Stimulated activated CD4-positive, alpha-beta T cell treated with anti-CD3 and anti-CD28 coated beads, TNF-alpha, amount 100 ng/mL, for 1 hour (primary cell): ENCODE results near the gene TFAP2A.

ENCODE experiments used
- DNase-seq, 3 donors: peaks; one replicate each; pipeline ENCODE4 v3.0.0-alpha.2; 2020; ENCODE audit warnings: low read depth in 3 of 3, low spot score in 1 of 3

Gene TFAP2A

DNA sequence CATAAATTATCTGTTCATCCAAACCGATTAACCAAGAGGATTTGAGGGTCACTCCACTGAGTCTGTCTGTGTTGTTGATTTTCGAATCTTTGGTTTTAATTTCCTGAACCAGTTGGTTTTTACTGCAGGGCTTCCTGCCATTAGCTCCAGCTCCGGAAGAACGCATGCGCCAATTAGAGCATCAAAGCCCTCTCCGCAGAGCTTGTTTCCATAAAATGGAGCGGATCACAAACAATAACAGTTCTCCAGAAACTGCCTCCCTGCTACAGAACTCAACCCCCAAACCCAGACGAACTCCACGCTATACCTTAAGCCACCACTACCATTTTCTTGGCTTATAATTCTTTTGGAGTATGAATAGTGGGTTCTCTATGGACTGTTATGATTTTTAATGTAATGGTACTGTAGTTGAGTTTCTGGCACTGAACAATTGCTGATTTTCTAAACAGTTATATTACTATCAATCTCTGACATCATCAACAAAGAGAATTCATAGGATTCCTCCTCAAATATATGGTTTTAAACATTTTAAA, 13.8 kb downstream of the TFAP2A start:
- no peak for DNase-seq

DNA sequence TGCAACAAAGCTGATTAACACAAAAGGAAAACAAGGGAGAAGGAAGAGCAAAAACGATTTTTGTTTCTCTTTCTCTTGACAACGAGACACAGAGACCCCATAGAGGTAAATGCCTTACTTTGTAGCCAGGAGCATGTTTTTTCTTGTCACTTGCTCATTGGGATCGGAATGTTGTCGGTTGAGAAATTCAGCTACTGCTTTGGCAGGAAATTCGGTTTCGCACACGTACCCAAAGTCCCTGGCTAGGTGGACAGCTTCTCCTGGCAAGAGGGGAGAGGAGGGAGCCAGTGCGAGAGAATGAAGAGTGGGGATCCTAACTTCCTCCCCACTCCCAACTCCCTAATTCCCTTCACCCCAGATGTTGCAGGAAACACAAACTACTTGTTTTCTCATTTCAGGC, 14.5 kb downstream of the TFAP2A start:
- no peak for DNase-seq

DNA sequence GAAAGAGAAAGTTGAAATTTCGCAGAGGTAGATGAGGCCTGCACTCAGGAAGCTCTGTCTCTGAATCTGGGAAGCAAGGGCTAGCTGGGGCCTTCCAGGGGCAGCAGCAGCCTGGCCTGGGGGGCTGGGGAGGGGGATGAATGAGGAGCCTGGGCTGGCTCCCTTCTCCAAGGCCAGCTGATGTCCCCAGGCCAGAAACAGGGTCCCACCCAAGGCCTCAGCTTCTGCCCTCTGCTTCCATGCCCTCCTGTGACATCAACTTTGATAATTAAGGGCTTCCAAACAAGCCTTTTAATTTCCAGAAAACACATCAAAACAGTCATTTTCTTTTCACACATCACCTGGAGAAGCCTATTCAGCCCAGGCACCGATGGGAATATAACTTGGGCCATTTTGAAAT, 15.4 kb downstream of the TFAP2A start:
- DNase-seq: no peak

DNA sequence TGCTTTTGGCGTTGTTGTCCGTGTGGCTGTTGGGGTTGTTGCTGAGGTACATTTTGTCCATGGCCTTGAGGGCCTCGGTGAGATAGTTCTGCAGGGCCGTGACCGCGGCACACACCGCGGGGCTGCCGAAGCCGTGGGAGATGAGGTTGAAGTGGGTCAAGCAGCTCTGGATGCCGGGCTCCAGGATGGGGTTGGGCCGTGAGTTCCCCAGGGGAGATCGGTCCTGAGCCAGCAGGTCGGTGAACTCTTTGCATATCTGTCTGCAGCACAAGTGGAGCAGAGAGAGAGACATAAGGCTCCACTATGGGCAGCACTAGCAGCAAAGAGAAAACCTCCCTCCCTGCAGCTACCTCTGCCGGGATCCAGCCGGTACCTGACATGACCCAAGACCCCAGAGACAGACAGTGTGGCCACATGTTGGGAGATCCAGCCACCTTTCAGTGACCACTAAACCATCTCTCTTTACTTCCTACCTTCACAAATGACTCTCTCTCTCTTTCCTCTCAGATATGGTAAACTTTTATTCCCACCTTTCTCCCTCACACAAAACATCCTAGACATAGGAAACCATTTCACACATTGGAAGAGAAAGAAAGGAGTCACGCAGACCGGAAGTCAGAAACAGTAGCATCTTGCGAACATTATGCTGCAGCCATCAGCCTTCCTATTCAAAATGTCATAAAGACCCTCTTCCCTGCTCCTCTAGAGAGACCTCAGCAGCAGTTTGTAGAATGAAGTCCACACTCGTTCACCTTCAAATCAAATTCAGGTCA, 16.2 kb downstream of the TFAP2A start:
- DNase-seq: no peak

DNA sequence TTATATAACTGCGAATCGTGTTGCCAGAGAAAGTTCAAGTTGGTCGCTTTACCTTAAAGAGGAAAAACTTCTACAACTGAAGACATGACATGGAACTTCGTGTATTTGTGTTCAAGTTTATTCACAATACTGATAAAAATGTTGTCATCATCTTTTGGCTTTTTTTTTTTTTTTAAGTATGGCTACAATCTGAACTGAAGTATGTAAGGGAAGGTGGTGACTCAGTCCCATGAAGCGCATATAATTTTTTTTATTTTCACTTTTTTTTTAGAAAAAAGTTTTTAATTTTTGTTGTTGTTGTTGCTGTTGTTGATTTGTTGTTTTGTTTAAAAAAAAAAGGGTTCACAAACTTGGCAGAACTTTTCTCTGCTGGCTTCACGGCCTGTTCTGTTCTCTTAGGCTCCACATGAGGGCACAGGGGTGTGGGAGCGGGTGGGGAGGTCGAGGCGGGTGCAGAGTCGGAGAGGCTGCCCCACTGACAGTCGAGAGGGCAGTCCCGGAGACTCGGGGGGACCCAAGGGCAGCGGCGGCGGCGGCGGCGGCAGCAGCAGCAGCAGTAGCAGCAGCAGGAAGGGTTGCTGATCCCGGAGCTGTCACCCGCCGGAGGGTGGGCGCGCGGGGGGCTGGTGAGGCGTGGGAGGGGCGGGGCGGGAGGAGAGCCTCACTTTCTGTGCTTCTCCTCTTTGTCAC, 17.0 kb downstream of the TFAP2A start:
- DNase-seq: no peak

DNA sequence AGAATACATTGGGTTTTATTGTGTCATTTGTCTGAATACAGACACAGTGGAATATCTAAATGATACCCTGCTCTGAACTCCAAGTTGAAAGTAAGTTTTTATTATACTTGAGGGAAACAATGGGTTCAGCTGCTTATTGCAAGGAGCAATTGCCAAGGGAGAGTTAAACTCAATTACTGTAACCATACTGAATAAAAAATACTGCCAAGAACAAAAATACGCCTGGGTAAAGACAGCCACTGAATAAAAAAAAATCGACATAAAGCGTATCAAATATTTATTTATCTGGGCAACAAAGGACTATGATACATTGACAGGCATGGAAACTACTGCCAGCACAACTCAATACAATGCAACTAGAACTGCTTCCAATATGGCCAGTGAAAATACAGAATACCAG, 18.1 kb downstream of the TFAP2A start:
- no peak for DNase-seq

DNA sequence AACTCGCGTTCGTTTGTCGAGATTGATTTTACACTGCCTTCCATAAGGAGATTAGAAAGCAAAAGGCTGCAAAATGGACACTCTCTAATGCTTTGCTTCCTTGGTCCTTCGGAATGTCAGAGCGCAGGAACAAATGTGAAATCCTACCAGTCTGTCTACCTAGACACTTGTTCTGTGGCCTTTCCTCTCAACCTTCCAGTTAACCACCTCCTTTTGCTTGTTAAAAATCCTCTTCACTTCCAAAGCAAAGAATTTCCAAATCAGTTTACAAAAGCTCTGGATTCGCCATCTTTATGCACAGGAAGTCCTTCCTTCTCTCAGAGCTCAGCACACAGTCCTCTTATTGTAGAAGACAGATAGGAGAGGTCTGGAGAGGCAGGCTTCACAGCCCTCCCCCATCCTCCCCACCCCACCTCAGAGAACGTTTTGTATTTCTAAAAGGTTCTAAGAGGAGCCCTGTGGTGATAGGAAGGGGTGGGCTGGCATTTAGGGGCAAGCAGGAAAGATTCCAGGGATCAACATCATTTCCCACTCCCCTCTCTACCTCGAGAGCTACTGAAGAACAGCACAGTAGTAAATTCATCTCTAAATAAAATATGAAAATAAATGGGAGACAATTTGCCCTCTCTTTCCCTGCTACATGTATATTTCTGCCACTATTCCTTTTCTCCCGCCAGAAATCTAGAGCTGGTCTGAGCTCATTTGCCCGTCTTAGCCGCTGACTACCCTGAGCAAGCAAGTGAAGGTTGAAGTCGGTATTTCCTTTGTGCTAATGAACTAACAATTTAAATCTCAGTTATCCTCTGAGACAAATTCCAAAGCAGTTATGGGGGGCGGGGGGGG, 18.9 kb downstream of the TFAP2A start:
- no peak for DNase-seq

DNA sequence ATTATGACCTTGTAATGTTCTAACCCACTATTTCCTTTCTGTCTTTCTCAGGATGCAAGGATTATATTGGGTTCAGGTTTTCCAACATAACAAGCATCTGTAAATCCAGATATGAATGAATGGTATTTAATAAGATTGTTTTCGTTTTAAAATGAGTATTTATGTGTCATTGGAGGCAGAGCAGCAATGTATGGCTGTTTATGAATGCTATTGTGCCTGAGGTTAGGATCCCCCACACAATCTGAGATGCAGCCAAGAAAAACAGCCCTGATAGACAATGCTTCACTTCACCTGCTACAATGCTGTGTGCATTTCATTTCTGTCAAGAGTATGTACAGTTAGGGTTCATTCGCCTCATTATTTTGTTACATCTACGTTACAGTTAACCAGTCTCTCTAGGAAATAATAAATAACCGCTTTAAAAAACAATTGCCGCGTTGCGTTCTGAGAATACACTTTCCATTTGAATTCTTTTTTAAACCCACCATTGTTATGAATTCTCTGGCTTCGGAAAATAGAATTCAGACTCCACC, 19.6 kb downstream of the TFAP2A start:
- no peak for DNase-seq

DNA sequence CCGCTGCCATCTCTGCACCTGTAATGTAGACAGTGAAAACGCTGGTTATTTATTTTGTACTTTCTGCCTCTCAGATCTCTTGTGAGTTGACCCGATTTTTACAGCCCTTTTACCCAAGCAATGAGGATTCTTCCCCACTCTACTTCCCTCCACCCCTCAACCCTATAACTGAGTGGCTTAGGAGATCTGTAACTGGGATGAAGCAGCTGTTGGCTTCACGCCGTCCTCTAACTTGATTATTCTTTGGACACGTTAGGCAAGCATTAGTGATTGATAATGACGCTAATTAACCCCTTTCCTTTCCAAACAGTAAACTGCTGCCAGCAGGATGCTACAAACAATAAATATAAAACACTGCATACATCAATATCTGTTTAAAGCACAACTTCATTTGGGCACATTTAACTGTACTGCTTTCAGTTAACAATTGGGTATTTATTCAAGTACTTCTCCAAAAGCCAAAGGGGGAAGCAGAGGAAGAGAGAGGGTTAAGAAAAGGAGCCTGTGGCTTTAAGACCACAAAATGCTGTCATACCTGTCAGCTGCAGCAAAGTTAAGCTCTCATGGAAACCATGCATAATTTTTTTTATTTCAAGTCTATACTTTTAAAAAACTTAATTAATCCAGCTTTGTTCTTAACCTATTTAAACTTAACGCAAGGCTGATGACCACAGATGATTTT, 21.2 kb downstream of the TFAP2A start:
- no peak for DNase-seq

DNA sequence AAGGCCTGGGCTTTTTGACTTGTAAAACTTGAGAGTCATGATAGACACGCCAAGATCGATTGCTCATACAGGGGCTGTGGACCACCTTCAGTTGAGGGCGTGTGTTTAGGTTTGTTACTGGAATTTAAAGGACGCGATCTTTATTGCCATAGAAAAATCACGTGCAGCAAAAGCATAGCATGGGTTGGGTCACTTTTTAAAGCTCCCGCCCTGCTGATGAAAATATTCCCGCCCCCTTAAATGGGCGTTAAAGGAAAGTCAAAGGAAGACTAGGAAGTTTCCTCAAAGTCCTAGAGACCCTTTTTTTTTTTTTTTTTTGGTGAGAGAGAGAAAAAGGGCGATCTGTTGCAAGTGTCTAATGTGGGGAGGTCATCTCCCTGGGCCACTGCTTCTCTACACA, 23.1 kb downstream of the TFAP2A start:
- no peak for DNase-seq

DNA sequence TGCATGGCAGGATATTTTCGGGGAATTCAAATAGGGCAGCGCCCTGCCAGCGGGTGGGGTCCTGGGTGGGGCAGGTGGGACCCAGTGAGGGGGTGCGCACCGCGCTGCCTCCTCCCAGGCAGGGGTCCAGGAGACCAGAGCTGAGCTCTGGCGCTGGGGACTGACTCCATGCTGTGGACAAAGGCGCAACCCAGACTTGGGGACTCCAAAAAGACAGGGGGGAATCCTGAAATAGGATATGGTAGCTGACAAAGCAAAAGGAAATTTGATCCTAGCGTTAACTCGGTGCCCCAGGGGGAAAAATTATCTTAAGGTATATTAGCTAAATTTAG, 23.6 kb downstream of the TFAP2A start:
- DNase-seq: no peak

DNA sequence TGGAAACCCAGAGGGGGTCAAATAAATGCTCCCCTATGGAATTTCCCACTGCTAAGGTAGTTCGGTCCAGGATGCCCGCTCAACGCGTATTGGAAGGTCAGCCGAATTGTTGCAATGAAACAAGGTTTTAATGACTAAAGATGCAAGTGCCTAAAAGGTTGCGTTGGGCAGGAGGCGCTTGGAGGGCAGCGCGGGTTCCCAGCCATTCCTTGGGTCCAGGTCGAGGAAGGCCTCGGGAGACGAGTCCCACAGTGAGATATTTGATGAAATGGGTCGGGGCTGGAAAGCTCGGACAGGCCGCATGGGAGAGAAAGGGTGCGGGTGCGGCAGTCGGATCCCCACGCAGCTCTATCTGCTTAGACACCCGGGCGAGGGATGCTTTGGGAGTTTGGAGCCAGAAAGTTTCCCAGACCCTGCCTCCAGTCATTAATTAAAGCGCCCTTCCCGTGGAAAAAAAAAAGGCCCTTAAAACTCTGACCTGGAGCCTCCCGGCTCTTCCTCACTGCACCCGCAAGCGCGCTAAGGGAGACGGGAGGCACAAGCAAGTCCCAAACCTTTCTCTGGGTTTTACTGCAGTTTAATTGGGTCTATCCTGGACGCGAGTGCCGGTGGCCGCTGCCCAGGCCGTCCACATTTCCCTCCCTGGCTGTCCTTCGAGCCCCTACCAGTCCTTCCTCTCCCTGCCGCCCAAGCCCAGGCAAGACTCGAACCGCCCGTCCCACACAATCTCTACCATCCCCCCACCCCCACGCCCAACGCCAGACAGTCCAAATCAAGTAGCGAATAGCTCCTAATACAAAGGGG, 24.2 kb downstream of the TFAP2A start:
- DNase-seq: no peak

DNA sequence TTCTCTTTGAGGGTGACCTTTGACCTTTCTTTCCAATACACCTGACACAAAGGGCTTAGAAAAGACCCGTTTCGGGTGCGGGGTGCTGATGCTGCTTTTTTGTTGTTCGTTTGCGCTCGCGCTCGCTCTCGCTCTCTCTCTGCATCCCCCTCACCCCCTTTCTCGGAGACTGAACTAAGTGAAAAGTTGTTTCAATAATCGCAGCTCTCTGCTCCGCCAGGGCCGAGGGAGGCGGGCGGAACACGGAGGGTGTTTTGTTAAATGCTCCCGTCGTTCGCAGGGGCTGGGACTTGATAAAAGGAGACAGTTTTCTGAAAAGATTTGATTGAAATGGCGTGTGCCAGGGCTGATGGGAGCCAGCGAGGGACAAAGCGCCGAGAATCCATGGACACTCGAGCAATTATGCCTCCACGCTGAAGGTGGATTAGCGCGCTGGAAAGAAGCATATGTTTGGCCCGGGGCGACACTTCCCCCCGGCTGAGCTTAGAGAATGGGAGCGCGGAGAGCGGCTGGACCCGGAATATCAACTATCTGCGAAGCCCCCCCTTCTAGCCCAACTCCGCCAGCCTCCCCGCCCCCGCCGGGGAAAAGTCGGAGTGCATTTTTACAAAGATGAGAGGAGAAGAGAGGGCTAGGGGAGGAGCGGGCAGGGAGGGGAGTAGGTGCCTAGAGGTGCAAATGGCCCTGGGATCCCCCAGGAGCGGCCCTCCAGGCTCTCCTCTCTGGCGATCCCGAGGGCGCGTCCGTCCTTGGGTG, 25.0 kb downstream of the TFAP2A start:
- DNase-seq: no peak

DNA sequence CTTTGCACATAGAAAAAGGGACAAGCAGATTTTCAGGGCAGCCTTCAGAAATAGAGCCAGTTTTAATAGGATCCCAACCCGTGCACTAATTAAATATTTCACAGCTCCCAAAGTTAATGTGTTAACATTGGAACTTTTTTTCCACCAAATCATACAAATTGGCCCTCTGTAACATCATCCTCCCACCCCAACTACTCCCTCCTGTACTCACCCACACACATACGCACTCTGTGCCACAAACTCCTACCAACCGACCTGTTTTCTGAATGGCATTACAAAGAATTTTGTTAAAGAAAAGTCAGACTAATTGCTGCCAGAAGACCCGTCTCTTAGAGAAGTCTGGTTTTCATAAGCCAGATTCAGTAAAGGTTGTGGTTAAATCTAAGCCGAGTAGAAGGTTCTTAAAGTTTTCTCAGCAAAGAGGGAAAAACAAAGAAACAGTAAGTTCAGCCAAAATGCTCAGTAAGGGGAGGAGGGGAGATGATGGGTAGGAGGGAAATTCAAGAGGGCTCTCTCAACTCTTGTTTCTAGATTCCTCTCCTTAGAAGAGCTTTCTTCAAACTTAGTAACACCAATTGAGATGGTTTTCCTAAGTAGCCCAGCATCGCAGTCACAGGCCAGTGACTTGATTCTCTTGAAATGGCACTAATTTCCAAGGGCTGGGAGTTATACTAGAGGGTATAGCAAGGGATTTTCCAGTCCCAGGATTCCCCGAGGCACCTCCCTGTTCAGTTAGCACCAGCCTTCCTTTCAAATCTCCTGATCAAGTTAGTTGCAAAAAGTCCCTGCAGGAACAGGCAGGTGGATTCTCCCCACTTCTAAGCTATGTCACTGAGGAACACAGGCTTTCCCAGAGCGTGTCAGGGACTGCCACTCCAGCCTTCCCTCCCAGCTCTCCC, 27.9 kb downstream of the TFAP2A start:
- DNase-seq: no peak

DNA sequence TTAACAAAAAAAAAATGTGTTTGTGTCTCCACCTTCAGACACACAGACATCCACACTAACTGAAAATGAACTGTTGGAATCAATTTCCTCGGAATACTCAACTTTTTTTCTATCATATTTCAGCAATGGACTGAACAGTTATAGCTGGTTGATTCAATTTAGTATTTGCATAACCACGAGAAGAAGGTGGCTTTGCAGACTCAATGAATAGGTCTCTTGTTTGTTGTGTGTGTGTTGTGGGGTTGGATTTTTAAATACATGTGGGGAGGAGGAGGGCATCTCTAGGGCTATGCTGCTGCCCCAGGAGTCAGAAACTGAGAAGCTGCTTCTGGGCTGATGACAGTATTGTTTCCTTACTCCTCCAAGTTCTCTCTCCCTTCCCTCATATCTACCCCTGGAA, 28.7 kb downstream of the TFAP2A start:
- no peak for DNase-seq

DNA sequence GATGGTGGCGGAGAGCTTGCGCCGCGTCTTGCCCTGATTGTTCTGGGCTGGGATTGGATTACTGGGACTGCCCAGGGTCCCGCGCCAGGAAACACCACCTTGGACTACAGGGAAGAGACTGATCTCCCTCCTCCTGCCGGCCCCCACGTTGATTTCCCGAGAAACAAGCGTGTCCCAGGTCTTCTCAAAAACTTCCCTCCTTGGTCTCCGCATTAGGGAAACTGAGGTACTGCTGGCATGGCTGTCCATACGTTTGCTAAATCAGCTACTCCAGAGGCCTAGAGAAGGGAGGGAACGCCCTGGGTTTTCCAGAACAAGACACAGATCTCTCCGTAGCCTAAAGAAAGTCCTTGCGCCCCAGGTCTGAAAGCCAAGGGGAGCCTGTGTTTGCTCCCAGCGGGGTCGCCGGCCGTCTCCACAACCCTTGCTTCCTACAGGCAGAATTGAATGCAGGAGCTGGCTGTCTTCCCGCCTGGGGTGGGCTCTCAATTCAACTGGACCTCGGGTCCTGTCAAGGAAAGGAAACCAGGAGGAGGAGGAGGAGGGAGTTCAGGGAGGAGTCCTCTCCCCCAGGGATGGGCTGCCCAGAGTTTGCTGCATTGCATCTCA, 29.2 kb downstream of the TFAP2A start:
- no peak for DNase-seq

DNA sequence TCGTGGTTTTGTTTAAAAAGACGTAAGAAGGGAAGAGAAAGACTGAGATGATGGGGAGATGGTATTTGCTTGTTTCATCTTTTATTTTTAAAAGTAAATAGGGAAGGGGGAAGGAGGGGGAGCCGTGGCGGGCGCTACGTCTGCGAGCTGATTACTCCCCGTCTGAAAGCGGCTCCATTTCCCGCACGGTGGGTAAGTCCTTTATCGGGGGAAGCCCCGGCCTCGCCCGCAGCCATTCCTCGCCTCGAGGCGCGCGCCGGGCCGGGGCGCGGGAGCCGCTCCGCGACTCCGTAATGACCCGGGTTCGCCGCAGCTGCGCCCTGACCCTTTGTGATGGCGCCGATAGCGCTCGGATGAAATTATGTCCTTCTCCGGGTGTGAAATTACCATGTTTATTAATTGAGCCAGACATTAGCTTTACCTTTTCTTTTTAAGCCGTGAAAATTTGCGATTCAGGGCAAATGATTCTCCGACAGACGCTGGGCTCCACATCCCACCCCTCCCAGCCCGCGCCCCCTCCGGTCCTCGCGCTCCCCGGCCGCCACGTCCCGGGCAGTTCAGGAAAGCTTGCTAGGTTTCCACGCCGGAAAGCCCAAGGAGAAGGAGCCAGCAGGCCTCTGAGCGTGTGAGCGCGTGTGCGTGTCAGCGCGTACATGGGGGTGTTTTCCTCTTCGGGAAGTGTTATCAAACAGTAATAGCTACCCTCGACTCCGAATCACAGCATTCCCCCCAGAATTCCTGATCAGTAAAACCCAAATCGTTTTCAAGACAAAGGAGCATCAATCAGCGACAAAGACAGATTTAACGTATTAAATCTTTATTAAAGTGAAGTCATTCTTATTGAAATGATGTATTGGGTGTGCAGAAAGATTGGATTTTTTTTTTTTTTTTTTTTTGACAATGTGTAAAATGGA, 30.0 kb downstream of the TFAP2A start:
- no peak for DNase-seq
